ENCODE data around the gene VMAC. TPM values are rescaled to one million over a fixed set of nuclear protein-coding genes. Genes with fewer than 3 reads are reported as not detected.

Gene VMAC
- total RNA-seq, 1 experiment from 2014 or later, result 7.1 TPM

DNA sequence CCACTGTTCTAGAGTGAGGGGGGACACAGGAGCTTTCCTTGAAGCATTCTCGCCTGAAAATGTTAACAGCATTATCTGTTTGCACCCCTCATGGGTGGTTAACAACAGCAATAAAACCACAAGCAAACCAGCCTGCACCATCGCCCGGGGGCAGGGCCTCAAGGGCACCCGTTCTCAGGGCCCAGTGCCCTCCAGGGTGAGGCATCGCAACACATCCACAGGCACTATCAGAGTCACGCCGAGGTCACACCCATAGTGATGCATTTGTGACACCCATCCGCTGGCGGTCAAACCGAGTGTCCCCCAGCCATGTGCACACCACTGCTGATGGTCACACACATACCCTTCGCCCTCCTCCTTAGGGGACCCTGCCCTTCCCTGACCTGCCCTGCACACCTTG is 38.9 kb upstream of the VMAC start:
- Histone ChIP-seq H3F3A (ENCODE audit: insufficient read depth, low read depth) (no peaks in the 10 kb centered on the region), H3K4me1 (replicated peaks; ENCODE audit: insufficient read depth) (no peaks in the 10 kb centered on the region), H2AFZ (no peak overlapping the region), H3K9me2 (ENCODE audit: insufficient read depth) (no peaks in the 10 kb centered on the region), H3K27me3 (ENCODE audit: insufficient read depth, low read depth) (no peaks in the 10 kb centered on the region), H3K9me3 (ENCODE audit: insufficient read depth, low read depth) (no peaks in the 10 kb centered on the region), H3K4me2 (no peak overlapping the region), H4K20me1 (ENCODE audit: insufficient read depth) (no peaks in the 10 kb centered on the region), H3K4me3 (no peak overlapping the region), H3K36me3 (ENCODE audit: low read depth) (no peaks in the 10 kb centered on the region), H3K27ac (no peak overlapping the region), H3K79me2 (ENCODE audit: low read depth) (no peaks in the 10 kb centered on the region)
- ChIA-PET POLR2A (ENCODE audit: unreplicated experiment) (no interaction called here), CTCF (no interaction called here)
- no TSS peak for BruUV-seq (replicated peaks)
- intact Hi-C loops (cut with micrococcal nuclease; ENCODE audit: unreplicated experiment), result no loop called here
- no peak for TF ChIP-seq EZH2 (IDR thresholded peaks at IDR 0.05; ENCODE audit: low read depth)
- TF ChIP-seq, protein P1, sequence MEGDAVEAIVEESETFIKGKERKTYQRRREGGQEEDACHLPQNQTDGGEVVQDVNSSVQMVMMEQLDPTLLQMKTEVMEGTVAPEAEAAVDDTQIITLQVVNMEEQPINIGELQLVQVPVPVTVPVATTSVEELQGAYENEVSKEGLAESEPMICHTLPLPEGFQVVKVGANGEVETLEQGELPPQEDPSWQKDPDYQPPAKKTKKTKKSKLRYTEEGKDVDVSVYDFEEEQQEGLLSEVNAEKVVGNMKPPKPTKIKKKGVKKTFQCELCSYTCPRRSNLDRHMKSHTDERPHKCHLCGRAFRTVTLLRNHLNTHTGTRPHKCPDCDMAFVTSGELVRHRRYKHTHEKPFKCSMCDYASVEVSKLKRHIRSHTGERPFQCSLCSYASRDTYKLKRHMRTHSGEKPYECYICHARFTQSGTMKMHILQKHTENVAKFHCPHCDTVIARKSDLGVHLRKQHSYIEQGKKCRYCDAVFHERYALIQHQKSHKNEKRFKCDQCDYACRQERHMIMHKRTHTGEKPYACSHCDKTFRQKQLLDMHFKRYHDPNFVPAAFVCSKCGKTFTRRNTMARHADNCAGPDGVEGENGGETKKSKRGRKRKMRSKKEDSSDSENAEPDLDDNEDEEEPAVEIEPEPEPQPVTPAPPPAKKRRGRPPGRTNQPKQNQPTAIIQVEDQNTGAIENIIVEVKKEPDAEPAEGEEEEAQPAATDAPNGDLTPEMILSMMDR (conservative IDR thresholded peaks at IDR 0.05), result no peak
- DNase-seq, result no peak

DNA sequence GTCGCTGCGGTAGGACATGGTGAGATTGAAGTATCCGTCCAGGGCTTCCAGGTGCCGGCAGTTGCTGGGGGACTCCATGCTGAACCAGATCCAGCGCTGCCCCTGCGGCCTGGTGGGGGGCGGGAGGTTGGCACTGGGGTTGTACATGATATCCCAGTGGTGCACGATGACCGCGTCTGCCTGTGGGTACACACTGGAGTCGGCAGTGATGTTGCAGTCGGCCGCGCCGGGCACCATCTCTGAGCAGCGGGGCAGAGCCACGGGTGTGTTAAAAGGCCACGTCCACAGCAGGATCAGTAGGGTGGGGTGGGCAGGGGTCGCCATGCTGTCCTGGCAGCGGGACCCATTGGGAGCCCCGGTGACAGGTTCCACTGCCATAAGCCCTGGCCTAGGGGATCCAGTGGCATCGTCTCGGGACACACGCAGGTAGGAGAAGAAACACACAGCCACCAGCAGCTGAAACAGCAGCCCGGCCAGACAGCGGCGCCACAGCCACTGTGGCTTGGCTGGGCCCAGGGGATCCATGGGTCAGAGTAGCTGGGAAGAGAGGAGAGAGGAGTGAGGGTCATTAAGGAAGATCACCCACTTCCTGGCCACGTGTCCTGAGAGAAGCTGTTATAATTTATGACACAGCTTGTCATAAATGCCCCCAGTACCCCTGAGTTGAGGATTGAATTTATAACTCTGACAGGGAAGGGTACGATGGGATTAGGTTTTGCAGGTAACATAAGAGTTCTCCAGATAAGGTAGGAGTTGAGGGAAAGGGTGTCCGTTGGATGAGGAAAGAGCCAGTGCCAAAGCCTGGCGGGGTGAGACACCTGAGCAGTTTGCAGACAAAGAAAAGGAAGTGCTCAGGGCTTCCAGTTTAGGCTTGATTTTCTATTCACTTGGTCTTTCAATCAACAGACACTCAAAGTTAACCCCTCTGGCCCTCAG is 37.2 kb upstream of the VMAC start:
- H3K4me1 ChIP-seq (replicated peaks; ENCODE audit: insufficient read depth), result no peaks in the 10 kb centered on the region
- H2AFZ ChIP-seq, result no peak overlapping the region
- no peaks in the 10 kb centered on the region for H4K20me1 ChIP-seq (ENCODE audit: insufficient read depth)
- H3F3A ChIP-seq (ENCODE audit: insufficient read depth, low read depth), result no peaks in the 10 kb centered on the region
- POLR2A ChIA-PET (ENCODE audit: unreplicated experiment), result no interaction called here
- CTCF ChIA-PET, result no interaction called here
- no peaks in the 10 kb centered on the region for H3K79me2 ChIP-seq (ENCODE audit: low read depth)
- H3K27ac ChIP-seq, result no peak overlapping the region
- H3K27me3 ChIP-seq (ENCODE audit: insufficient read depth, low read depth), result no peaks in the 10 kb centered on the region
- intact Hi-C loops (cut with micrococcal nuclease; ENCODE audit: unreplicated experiment), result no loop called here
- TF ChIP-seq EZH2 (IDR thresholded peaks at IDR 0.05; ENCODE audit: low read depth), result no peak
- TF ChIP-seq, protein P1 (conservative IDR thresholded peaks at IDR 0.05), result no peak
- no TSS peak for BruUV-seq (replicated peaks)
- no peak overlapping the region for H3K4me3 ChIP-seq
- no peak for DNase-seq
- no peak overlapping the region for H3K4me2 ChIP-seq
- no peaks in the 10 kb centered on the region for H3K9me3 ChIP-seq (ENCODE audit: insufficient read depth, low read depth)
- no peaks in the 10 kb centered on the region for H3K9me2 ChIP-seq (ENCODE audit: insufficient read depth)
- H3K36me3 ChIP-seq (ENCODE audit: low read depth), result no peaks in the 10 kb centered on the region

- DNase-seq, result no peak
- H3K27me3 ChIP-seq (ENCODE audit: insufficient read depth, low read depth), result no peaks in the 10 kb centered on the region
- H3K9me2 ChIP-seq (ENCODE audit: insufficient read depth), result no peaks in the 10 kb centered on the region
- POLR2A ChIA-PET (ENCODE audit: unreplicated experiment), result no interaction called here
- no peaks in the 10 kb centered on the region; the same call in 1 of the 2 replicates for H3F3A ChIP-seq (ENCODE audit: insufficient read depth, low read depth)
- H3K79me2 ChIP-seq (ENCODE audit: low read depth), result no peaks in the 10 kb centered on the region
- H3K4me3 ChIP-seq, result no peak overlapping the region
- no TSS peak for BruUV-seq (replicated peaks)
- H2AFZ ChIP-seq, result no peak overlapping the region
- no peaks in the 10 kb centered on the region for H3K9me3 ChIP-seq (ENCODE audit: insufficient read depth, low read depth)
- H3K36me3 ChIP-seq (ENCODE audit: low read depth), result no peaks in the 10 kb centered on the region
- no peak overlapping the region for H3K4me2 ChIP-seq
- CTCF ChIA-PET, result no interaction called here
- intact Hi-C loops (cut with micrococcal nuclease; ENCODE audit: unreplicated experiment), result no loop called here
- no peaks in the 10 kb centered on the region for H3K4me1 ChIP-seq (replicated peaks; ENCODE audit: insufficient read depth)
- no peak for TF ChIP-seq EZH2 (IDR thresholded peaks at IDR 0.05; ENCODE audit: low read depth)
- TF ChIP-seq, protein P1 (conservative IDR thresholded peaks at IDR 0.05), result no peak
- no peak overlapping the region for H3K27ac ChIP-seq
- no peaks in the 10 kb centered on the region for H4K20me1 ChIP-seq (ENCODE audit: insufficient read depth)
Observed at GRCh38 chr19:5870986-5871394, 33.7 kb upstream of the VMAC start.
